HepG2 (cell line): Measurements from ENCODE around the gene PCYT2.

Source experiments
- FOSL1 ChIP-seq: sonication (generic); formaldehyde crosslinking; IDR thresholded peaks from 2 replicates; pipeline ENCODE4 v1.9.0; 2021; ENCODE audit warnings: missing genetic modification reagents, borderline replicate concordance
- HDAC6 ChIP-seq: fragments of 200-600 bp; sonication (generic); IDR thresholded peaks from 2 replicates; pipeline ENCODE4 v1.7.0; 2017; ENCODE audit warnings: mild to moderate bottlenecking, antibody characterized with exemption, low read length, low read depth
- MIER3 ChIP-seq: IDR thresholded peaks from 2 replicates; pipeline ENCODE4 v1.6.1; 2016; ENCODE audit warnings: missing compliant biosample characterization, borderline replicate concordance
- SP4 ChIP-seq: sonication (generic); formaldehyde crosslinking; IDR thresholded peaks from 2 replicates; pipeline ENCODE4 v1.8.1; 2023; ENCODE audit warnings: mild to moderate bottlenecking, missing genetic modification reagents
- XBP1 ChIP-seq: sonication (generic); formaldehyde crosslinking; IDR thresholded peaks from 2 replicates; pipeline ENCODE4 v1.5.0; 2020; ENCODE audit warnings: missing genetic modification reagents

DNA sequence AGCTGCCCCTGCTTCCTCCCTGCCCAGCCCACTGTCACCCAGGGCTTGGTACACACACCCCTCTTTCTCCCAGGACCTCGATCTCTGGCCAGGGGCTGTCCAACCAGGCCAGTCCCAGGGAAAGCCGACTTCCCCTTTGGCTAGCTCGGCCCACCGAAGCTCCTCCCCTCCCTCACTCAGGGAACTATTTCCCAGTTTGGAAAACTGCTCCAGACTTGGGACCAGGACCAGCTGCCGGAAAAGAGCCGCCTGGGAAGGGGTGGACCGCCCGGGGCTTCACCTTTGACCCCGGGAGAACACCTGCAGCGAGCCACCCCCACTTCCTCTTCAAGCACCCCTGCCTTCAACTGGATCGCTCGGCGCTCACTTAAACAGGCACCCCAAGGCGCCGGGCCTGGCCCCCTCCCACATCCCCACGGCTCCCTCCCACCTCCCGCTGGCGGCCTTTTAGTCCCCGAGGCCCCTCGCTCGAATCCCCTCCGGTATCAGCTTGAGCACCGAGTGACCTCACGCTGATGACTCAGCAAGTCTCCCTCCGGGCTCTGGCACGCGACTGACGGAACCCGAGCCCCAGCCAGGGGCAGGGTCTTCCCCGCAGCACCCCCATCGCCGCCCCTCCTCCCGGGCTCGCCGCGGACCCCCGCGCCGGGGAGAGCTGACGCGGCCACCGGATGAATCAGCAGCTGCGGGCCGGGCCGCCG lies 15.4 kb upstream of the PCYT2 start:
- TF ChIP-seq MIER3 (CRISPR knock-in tag) (no peak), FOSL1 (CRISPR knock-in tag) (no peak; the same call in 1 of the 2 replicates), HDAC6 (no peak), SP4 (CRISPR knock-in tag) (peak; percentile 84), XBP1 (CRISPR knock-in tag) (no peak)
